ENCODE results near the gene CLECL1. TPM values are rescaled to one million over a fixed set of nuclear protein-coding genes. Genes with fewer than 3 reads are reported as not detected.

Gene CLECL1
- polyA plus RNA-seq, 1 of the 3 experiments (the other 2 are of a cell fraction) = not detected

- no peaks in the 10 kb centered on the region for H4K20me1 ChIP-seq (ENCODE audit: insufficient read depth)
- no peaks in the 10 kb centered on the region for H3K4me1 ChIP-seq (ENCODE audit: control insufficient read depth in 1 of 2, insufficient read depth in 2 of 2, low read depth in 1 of 2, low read length in 1 of 2)
- no peaks in the 10 kb centered on the region for H3K36me3 ChIP-seq (replicated peaks in 1 of 2; ENCODE audit: control insufficient read depth in 1 of 2, insufficient read depth in 2 of 2, low read length in 1 of 2)
- ChIA-PET CTCF (interaction anchor here (1.2 to 1.7 kb wide), 2 partner anchors 19 to 194 kb away, joined by 3 to 6 read pairs; no protein-coding TSS in a partner anchor), POLR2A (no interaction called here)
- H3K79me2 ChIP-seq (ENCODE audit: insufficient read depth) = no peaks in the 10 kb centered on the region
- H3K9me3 ChIP-seq = no peaks in the 10 kb centered on the region
- H3K27me3 ChIP-seq (ENCODE audit: insufficient read depth) = peaks cover 18% of the 10 kb centered on the region; the same call in 1 of the 2 replicates
- H3K9me2 ChIP-seq = no peaks in the 10 kb centered on the region
- H3K27ac ChIP-seq (ENCODE audit: low read depth in 2 of 2, low read length in 1 of 2) = no peak overlapping the region
- H3K4me2 ChIP-seq = no peak overlapping the region
- no peak for TF ChIP-seq FOXJ3 (CRISPR knock-in tag; IDR thresholded peaks at IDR 0.05)
- no peak for TF ChIP-seq FOXM1 (IDR thresholded peaks at IDR 0.05; ENCODE audit: low read depth)
- TF ChIP-seq USF2 (IDR thresholded peaks at IDR 0.05; ENCODE audit: borderline replicate concordance, low read depth, low read length) = no peak
- no peak for TF ChIP-seq PBX3 (IDR thresholded peaks at IDR 0.05)
- no peak for TF ChIP-seq ELF1 (IDR thresholded peaks at IDR 0.05)
- TF ChIP-seq RCOR1 (IDR thresholded peaks at IDR 0.05; ENCODE audit: low read length) = no peak
- TF ChIP-seq GABPA (IDR thresholded peaks at IDR 0.05; ENCODE audit: low read depth) = no peak
- no peak for TF ChIP-seq MXI1 (IDR thresholded peaks at IDR 0.05; ENCODE audit: low read depth, low read length)
- no peak for TF ChIP-seq CHD2 (IDR thresholded peaks at IDR 0.05; ENCODE audit: low read length, partially characterized antibody)
- no peak overlapping the region for H3K4me3 ChIP-seq (ENCODE audit: low read depth in 2 of 2, low read length in 1 of 2)
- no peak overlapping the region for H2AFZ ChIP-seq (ENCODE audit: low read depth)
- WGBS (ENCODE audit: low lambda C conversion rate) = 21% methylated on average over 6 of the region's 6 CpGs
- DNase-seq = no peak
- no peak overlapping the region for H3K9ac ChIP-seq
- no peaks in the 10 kb centered on the region for H3F3A ChIP-seq (replicated peaks; ENCODE audit: insufficient read depth)
Observed at GRCh38 chr12:9731393-9731792, 1.5 kb downstream of the CLECL1 start.

GRCh38 chr12:9730591-9730990 lies 2.3 kb downstream of the CLECL1 start:
- 22% methylated on average over 6 of the region's 6 CpGs for WGBS (ENCODE audit: low lambda C conversion rate)
- Histone ChIP-seq H3K4me2 (no peak overlapping the region), H3K27ac (ENCODE audit: low read depth in 2 of 2, low read length in 1 of 2) (no peak overlapping the region), H3K9me3 (no peaks in the 10 kb centered on the region), H3K9me2 (no peaks in the 10 kb centered on the region), H3K4me3 (ENCODE audit: low read depth in 2 of 2, low read length in 1 of 2) (no peak overlapping the region), H3K9ac (no peak overlapping the region), H3K36me3 (replicated peaks in 1 of 2; ENCODE audit: control insufficient read depth in 1 of 2, insufficient read depth in 2 of 2, low read length in 1 of 2) (no peaks in the 10 kb centered on the region), H2AFZ (ENCODE audit: low read depth) (no peak overlapping the region), H3K79me2 (ENCODE audit: insufficient read depth) (no peaks in the 10 kb centered on the region), H3K27me3 (ENCODE audit: insufficient read depth) (peaks cover 18% of the 10 kb centered on the region; the same call in 1 of the 2 replicates), H3F3A (replicated peaks; ENCODE audit: insufficient read depth) (no peaks in the 10 kb centered on the region), H4K20me1 (ENCODE audit: insufficient read depth) (no peaks in the 10 kb centered on the region), H3K4me1 (ENCODE audit: control insufficient read depth in 1 of 2, insufficient read depth in 2 of 2, low read depth in 1 of 2, low read length in 1 of 2) (no peaks in the 10 kb centered on the region)
- no peak for TF ChIP-seq RFX5 (IDR thresholded peaks at IDR 0.05; ENCODE audit: low read length)
- TF ChIP-seq TEAD4 (IDR thresholded peaks at IDR 0.05; ENCODE audit: borderline replicate concordance, insufficient read depth) = no peak
- no peak for TF ChIP-seq FOXM1 (IDR thresholded peaks at IDR 0.05; ENCODE audit: low read depth)
- TF ChIP-seq NRF1 (IDR thresholded peaks at IDR 0.05; ENCODE audit: low read depth, low read length) = no peak
- CTCF ChIA-PET = interaction anchor here (1.0 to 1.7 kb wide), 6 partner anchors 9 to 195 kb away, joined by 3 to 7 read pairs (median 4); no protein-coding TSS in a partner anchor
- DNase-seq = no peak
- POLR2A ChIA-PET = no interaction called here

Measured in SK-N-SH (cell line).